Measurements from ENCODE around the gene TASP1. TPM values are rescaled to one million over a fixed set of nuclear protein-coding genes. Genes with fewer than 3 reads are reported as not detected.

The TASP1 gene
- total RNA-seq, 4 donors from 2014 or later = 1.7 to 4.2 (median 2.7) TPM

- Histone ChIP-seq H3K27ac (no peak overlapping the region), H3K9me3 (no peaks in the 10 kb centered on the region), H3K4me3 (no peak overlapping the region), H3K4me1 (no peaks in the 10 kb centered on the region), H3K27me3 (no peaks in the 10 kb centered on the region), H3K36me3 (no peaks in the 10 kb centered on the region)
- ATAC-seq (no peak), DNase-seq (no peak)
- no peak for TF ChIP-seq POLR2A (IDR thresholded peaks at IDR 0.05)
- no peak for TF ChIP-seq CTCF (IDR thresholded peaks at IDR 0.05 in 4 of 5, conservative IDR thresholded peaks at IDR 0.05 in 1 of 5)
- intact Hi-C loops (cut with DNase I; ENCODE audit: low total_unique reads) = loop anchor here (2.0 to 5.0 kb wide), 3 partner anchors 88 to 427 kb away; no protein-coding TSS in a partner anchor
- in situ Hi-C loops (cut with MboI; ENCODE audit: low sequenced_read_pairs in 4 of 4) = loop anchor here in 3 of 4 donors (10.0 to 25.0 kb wide), 3 partner anchors 283 to 431 kb away; no protein-coding TSS in a partner anchor
Observed at GRCh38 chr20:13545790-13546189, 92.9 kb downstream of the TASP1 start.

GRCh38 chr20:13543783-13544182, 94.9 kb downstream of the TASP1 start:
- DNase-seq (no peak), ATAC-seq (no peak)
- no peak for TF ChIP-seq CTCF (IDR thresholded peaks at IDR 0.05 in 4 of 5, conservative IDR thresholded peaks at IDR 0.05 in 1 of 5)
- TF ChIP-seq POLR2A (IDR thresholded peaks at IDR 0.05) = no peak
- in situ Hi-C loops (cut with MboI; ENCODE audit: low sequenced_read_pairs in 4 of 4) (loop anchor here in 3 of 4 donors (10.0 to 25.0 kb wide), 3 partner anchors 281 to 429 kb away; no protein-coding TSS in a partner anchor), intact Hi-C loops (cut with DNase I; ENCODE audit: low total_unique reads) (no loop called here)
- no peaks in the 10 kb centered on the region for H3K27me3 ChIP-seq
- H3K9me3 ChIP-seq = no peaks in the 10 kb centered on the region
- H3K27ac ChIP-seq = no peak overlapping the region
- no peaks in the 10 kb centered on the region for H3K36me3 ChIP-seq
- no peak overlapping the region for H3K4me3 ChIP-seq
- no peaks in the 10 kb centered on the region for H3K4me1 ChIP-seq

- DNase-seq (no peak), ATAC-seq (no peak)
- Histone ChIP-seq H3K27me3 (no peaks in the 10 kb centered on the region), H3K4me1 (no peaks in the 10 kb centered on the region), H3K4me3 (no peak overlapping the region), H3K27ac (no peak overlapping the region), H3K9me3 (no peaks in the 10 kb centered on the region), H3K36me3 (no peaks in the 10 kb centered on the region)
- intact Hi-C loops (cut with DNase I; ENCODE audit: low total_unique reads) (no loop called here), in situ Hi-C loops (cut with MboI; ENCODE audit: low sequenced_read_pairs in 4 of 4) (loop anchor here in 2 of 4 donors (25.0 kb wide), 2 partner anchors 273 to 398 kb away; no protein-coding TSS in a partner anchor)
- TF ChIP-seq POLR2A (IDR thresholded peaks at IDR 0.05) = no peak
- no peak for TF ChIP-seq CTCF (IDR thresholded peaks at IDR 0.05 in 4 of 5, conservative IDR thresholded peaks at IDR 0.05 in 1 of 5)
Observed at GRCh38 chr20:13535627-13536026, 103.1 kb downstream of the TASP1 start.

- Histone ChIP-seq H3K27me3 (no peaks in the 10 kb centered on the region), H3K36me3 (no peaks in the 10 kb centered on the region), H3K4me3 (no peak overlapping the region), H3K27ac (no peak overlapping the region), H3K4me1 (no peaks in the 10 kb centered on the region), H3K9me3 (no peaks in the 10 kb centered on the region)
- in situ Hi-C loops (cut with MboI; ENCODE audit: low sequenced_read_pairs in 4 of 4) (loop anchor here in 2 of 4 donors (25.0 kb wide), 2 partner anchors 272 to 397 kb away; no protein-coding TSS in a partner anchor), intact Hi-C loops (cut with DNase I; ENCODE audit: low total_unique reads) (no loop called here)
- no peak for DNase-seq
- TF ChIP-seq POLR2A (IDR thresholded peaks at IDR 0.05) (no peak), CTCF (IDR thresholded peaks at IDR 0.05 in 4 of 5, conservative IDR thresholded peaks at IDR 0.05 in 1 of 5) (no peak)
- no peak for ATAC-seq
Observed at GRCh38 chr20:13533946-13534345, 104.8 kb downstream of the TASP1 start.

GRCh38 chr20:13530146-13530545, 108.6 kb downstream of the TASP1 start:
- Histone ChIP-seq H3K27me3 (no peaks in the 10 kb centered on the region), H3K4me1 (no peaks in the 10 kb centered on the region), H3K36me3 (peaks cover 0 to 3% of the 10 kb centered on the region in 2 donors), H3K9me3 (no peaks in the 10 kb centered on the region), H3K27ac (no peak overlapping the region), H3K4me3 (no peak overlapping the region)
- no peak for DNase-seq
- TF ChIP-seq POLR2A (IDR thresholded peaks at IDR 0.05) (no peak), CTCF (IDR thresholded peaks at IDR 0.05 in 4 of 5, conservative IDR thresholded peaks at IDR 0.05 in 1 of 5) (no peak)
- ATAC-seq = no peak
- intact Hi-C loops (cut with DNase I; ENCODE audit: low total_unique reads) (no loop called here), in situ Hi-C loops (cut with MboI; ENCODE audit: low sequenced_read_pairs in 4 of 4) (loop anchor here in 2 of 4 donors (25.0 kb wide), 2 partner anchors 268 to 393 kb away; no protein-coding TSS in a partner anchor)

Measured in gastrocnemius medialis (tissue), 4 donors.